Liver (tissue), 3 donors: ENCODE data around the gene GATA3.

Experiments used
- FOXA1 ChIP-seq: IDR thresholded peaks from 2 replicates; pipeline ENCODE4 v1.6.1; 2016; ENCODE audit warnings: antibody characterized with exemption
- GABPA ChIP-seq, 2 donors: IDR thresholded peaks in 1 of 2; conservative IDR thresholded peaks in 1 of 2; 2 replicates each; pipeline ENCODE4 v1.6.1; 2016; ENCODE audit warnings: antibody characterized with exemption in 2 of 2, mild to moderate bottlenecking in 1 of 2, moderate library complexity in 1 of 2
- HNF4A ChIP-seq, 2 donors: conservative IDR thresholded peaks; 2 replicates each; pipeline ENCODE4 v1.6.1; 2016; ENCODE audit warnings: antibody characterized with exemption in 2 of 2, mild to moderate bottlenecking in 2 of 2
- TAF1 ChIP-seq: conservative IDR thresholded peaks from 2 replicates; pipeline ENCODE4 v1.6.1; 2016; ENCODE audit warnings: antibody characterized with exemption, mild to moderate bottlenecking
- YY1 ChIP-seq: IDR thresholded peaks from 2 replicates; pipeline ENCODE4 v1.6.1; 2016; ENCODE audit warnings: antibody characterized with exemption, mild to moderate bottlenecking
- TF ChIP-seq, protein P1 (sequence below): fragments of 150-350 bp; IDR thresholded peaks from 2 replicates; pipeline ENCODE4 v1.5.1; 2017; ENCODE audit warnings: improper control_type of control experiment, low read depth, low read length; ENCODE audit not compliant: missing input control
- donor health status: healthy.
- donor health status: healthy.

- TF ChIP-seq, protein P1, sequence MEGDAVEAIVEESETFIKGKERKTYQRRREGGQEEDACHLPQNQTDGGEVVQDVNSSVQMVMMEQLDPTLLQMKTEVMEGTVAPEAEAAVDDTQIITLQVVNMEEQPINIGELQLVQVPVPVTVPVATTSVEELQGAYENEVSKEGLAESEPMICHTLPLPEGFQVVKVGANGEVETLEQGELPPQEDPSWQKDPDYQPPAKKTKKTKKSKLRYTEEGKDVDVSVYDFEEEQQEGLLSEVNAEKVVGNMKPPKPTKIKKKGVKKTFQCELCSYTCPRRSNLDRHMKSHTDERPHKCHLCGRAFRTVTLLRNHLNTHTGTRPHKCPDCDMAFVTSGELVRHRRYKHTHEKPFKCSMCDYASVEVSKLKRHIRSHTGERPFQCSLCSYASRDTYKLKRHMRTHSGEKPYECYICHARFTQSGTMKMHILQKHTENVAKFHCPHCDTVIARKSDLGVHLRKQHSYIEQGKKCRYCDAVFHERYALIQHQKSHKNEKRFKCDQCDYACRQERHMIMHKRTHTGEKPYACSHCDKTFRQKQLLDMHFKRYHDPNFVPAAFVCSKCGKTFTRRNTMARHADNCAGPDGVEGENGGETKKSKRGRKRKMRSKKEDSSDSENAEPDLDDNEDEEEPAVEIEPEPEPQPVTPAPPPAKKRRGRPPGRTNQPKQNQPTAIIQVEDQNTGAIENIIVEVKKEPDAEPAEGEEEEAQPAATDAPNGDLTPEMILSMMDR: no peak
- TF ChIP-seq GABPA (IDR thresholded peaks at IDR 0.05 in 1 of 2, conservative IDR thresholded peaks at IDR 0.05 in 1 of 2) (no peak), HNF4A (conservative IDR thresholded peaks at IDR 0.05) (no peak), TAF1 (no peak), YY1 (no peak), FOXA1 (no peak)
Measured at GRCh38 chr10:8044908-8045725, 9.4 kb upstream of the GATA3 start.
